A549 (cell line): ENCODE data around the gene IP6K3.

Experiments used
- CTCF ChIP-seq: fragments of >200 bp; sonication (Bioruptor Twin); formaldehyde crosslinking; IDR thresholded peaks from 3 replicates; pipeline ENCODE4 v1.5.1; 2016
- MAX ChIP-seq: IDR thresholded peaks from 2 replicates; pipeline ENCODE4 v1.6.1; 2012
- MAZ ChIP-seq: fragments of 150-350 bp; IDR thresholded peaks from 2 replicates; pipeline ENCODE4 v1.6.1; 2014; ENCODE audit warnings: antibody characterized with exemption, low read depth, low read length, borderline replicate concordance

- TF ChIP-seq MAZ = no peak
- TF ChIP-seq CTCF = no peak
- TF ChIP-seq MAX = no peak
Measured at GRCh38 chr6:33690766-33691165, 55.9 kb downstream of the IP6K3 start.
